DND-41 (cell line): Measurements from ENCODE around the gene UBQLN1.

Experiments used
- ATAC-seq: fragments of 200-7000 bp; cut with Tn5 transposase; 3 replicates; pipeline ENCODE4 v1.9.1; 2021; ENCODE audit warnings: low read depth; ENCODE audit not compliant: insufficient read depth
- DNase-seq: peaks from one replicate; pipeline ENCODE4 v3.0.0-alpha.2; 2020
- H2AFZ ChIP-seq: 2 replicates; pipeline ENCODE4 v1.6.0; 2012; ENCODE audit warnings: low read depth, low read length
- H3K27ac ChIP-seq: 2 replicates; pipeline ENCODE4 v1.5.1; 2012; ENCODE audit warnings: low read length, inconsistent platforms
- H3K27me3 ChIP-seq: fragments of 200-600 bp; sonication (generic); 2 replicates; pipeline ENCODE4 v1.6.0; 2012; ENCODE audit warnings: low read length, mild to moderate bottlenecking, inconsistent platforms; ENCODE audit not compliant: insufficient read depth, poor library complexity
- H3K36me3 ChIP-seq: 2 replicates; pipeline ENCODE4 v1.5.1; 2012; ENCODE audit warnings: low read length, inconsistent platforms; ENCODE audit not compliant: insufficient read depth
- H3K4me1 ChIP-seq: 2 replicates; pipeline ENCODE4 v1.5.1; 2012; ENCODE audit warnings: mild to moderate bottlenecking, low read length; ENCODE audit not compliant: insufficient read depth
- H3K4me2 ChIP-seq: 2 replicates; pipeline ENCODE4 v1.6.0; 2012; ENCODE audit warnings: mild to moderate bottlenecking, moderate library complexity, low read length, inconsistent platforms; ENCODE audit not compliant: insufficient read depth
- H3K4me3 ChIP-seq, 2 experiments: fragments of 200-600 bp in 1 of 2; shearing (Covaris generic) in 1 of 2; 2 replicates each; pipeline ENCODE4 v1.5.1; 2012 to 2016; ENCODE audit warnings: inconsistent platforms in 2 of 2, low read length in 2 of 2, mild to moderate bottlenecking in 2 of 2, low read depth in 1 of 2, moderate library complexity in 1 of 2
- H3K79me2 ChIP-seq: 2 replicates; pipeline ENCODE4 v1.6.0; 2012; ENCODE audit warnings: low read length, inconsistent platforms; ENCODE audit not compliant: insufficient read depth
- H3K9ac ChIP-seq: 2 replicates; pipeline ENCODE4 v1.6.0; 2012; ENCODE audit warnings: low read depth, mild to moderate bottlenecking, inconsistent platforms, low read length, moderate library complexity
- H3K9me3 ChIP-seq: 2 replicates; pipeline ENCODE4 v1.5.1; 2012; ENCODE audit warnings: low read length, moderate library complexity, mild to moderate bottlenecking, inconsistent platforms; ENCODE audit not compliant: insufficient read depth, severe bottlenecking
- H4K20me1 ChIP-seq: 2 replicates; pipeline ENCODE4 v1.6.0; 2012; ENCODE audit warnings: low read length; ENCODE audit not compliant: insufficient read depth
- EZH2 ChIP-seq: IDR thresholded peaks from 3 replicates; pipeline ENCODE4 v1.6.1; 2012; ENCODE audit warnings: borderline replicate concordance, low read depth, mild to moderate bottlenecking, moderate library complexity, low read length, inconsistent platforms; ENCODE audit not compliant: severe bottlenecking
- TF ChIP-seq, protein P1 (sequence below): IDR thresholded peaks from 2 replicates; pipeline ENCODE4 v1.5.1; 2012; ENCODE audit warnings: borderline replicate concordance, low read length, moderate library complexity, mild to moderate bottlenecking; ENCODE audit not compliant: poor library complexity, severe bottlenecking; ENCODE audit errors: extremely low read depth

The UBQLN1 gene

DNA sequence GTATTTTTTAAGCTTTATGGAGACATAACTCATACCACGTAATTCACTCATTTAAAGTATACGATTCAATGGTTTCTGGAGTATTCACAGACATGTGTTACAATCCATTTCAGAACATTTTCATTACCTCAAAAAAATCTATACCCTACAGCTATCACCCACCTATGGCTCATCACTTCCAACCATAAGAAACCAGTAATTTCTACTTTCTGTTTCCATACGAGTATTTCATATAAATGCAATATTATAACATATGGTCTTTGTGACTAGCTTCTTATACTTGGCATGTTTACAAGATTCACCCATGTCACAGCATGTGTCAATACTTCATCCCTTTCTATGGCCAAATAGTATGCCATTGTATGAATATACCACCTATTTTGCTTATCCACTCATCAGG is 18.8 kb downstream of the UBQLN1 start:
- Histone ChIP-seq H3K4me2 (no peak overlapping the region), H3K79me2 (peaks cover 98% of the 10 kb centered on the region), H3K9me3 (no peaks in the 10 kb centered on the region), H3K27ac (no peak overlapping the region), H4K20me1 (peaks cover 85% of the 10 kb centered on the region), H3K36me3 (peaks cover 10% of the 10 kb centered on the region; the same call in 1 of the 2 replicates), H3K9ac (no peak overlapping the region), H2AFZ (no peak overlapping the region), H3K4me1 (no peaks in the 10 kb centered on the region), H3K27me3 (no peaks in the 10 kb centered on the region), H3K4me3 (no peak overlapping the region)
- DNase-seq (no peak), ATAC-seq (no peak)
- no peak for TF ChIP-seq EZH2
- TF ChIP-seq, protein P1, sequence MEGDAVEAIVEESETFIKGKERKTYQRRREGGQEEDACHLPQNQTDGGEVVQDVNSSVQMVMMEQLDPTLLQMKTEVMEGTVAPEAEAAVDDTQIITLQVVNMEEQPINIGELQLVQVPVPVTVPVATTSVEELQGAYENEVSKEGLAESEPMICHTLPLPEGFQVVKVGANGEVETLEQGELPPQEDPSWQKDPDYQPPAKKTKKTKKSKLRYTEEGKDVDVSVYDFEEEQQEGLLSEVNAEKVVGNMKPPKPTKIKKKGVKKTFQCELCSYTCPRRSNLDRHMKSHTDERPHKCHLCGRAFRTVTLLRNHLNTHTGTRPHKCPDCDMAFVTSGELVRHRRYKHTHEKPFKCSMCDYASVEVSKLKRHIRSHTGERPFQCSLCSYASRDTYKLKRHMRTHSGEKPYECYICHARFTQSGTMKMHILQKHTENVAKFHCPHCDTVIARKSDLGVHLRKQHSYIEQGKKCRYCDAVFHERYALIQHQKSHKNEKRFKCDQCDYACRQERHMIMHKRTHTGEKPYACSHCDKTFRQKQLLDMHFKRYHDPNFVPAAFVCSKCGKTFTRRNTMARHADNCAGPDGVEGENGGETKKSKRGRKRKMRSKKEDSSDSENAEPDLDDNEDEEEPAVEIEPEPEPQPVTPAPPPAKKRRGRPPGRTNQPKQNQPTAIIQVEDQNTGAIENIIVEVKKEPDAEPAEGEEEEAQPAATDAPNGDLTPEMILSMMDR, result no peak

DNA sequence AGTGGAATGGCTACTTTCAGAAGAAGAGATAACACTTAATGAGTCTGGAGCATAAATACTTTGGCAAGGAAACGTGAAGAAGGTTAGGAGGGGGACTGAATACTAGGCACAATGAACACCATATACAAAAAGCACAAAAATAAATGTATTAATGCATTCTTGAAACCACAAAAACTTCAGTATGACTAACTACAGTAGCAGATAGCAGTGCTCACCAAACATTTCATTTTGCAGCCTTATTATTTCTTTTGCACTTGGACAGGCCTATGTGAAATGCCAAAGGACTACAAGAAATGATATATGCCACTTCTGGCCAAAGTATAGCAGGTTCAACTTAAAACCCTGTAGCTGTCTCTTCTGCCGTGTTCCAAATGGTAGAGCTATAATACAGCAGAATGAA is 26.3 kb downstream of the UBQLN1 start:
- no peak overlapping the region for H3K9ac ChIP-seq
- DNase-seq (no peak), ATAC-seq (no peak)
- H3K4me3 ChIP-seq, result no peak overlapping the region
- H3K79me2 ChIP-seq, result peaks cover 80% of the 10 kb centered on the region
- no peak overlapping the region for H3K27ac ChIP-seq
- peaks cover 62% of the 10 kb centered on the region for H3K36me3 ChIP-seq
- no peaks in the 10 kb centered on the region for H3K4me1 ChIP-seq
- H2AFZ ChIP-seq, result no peak overlapping the region
- H3K4me2 ChIP-seq, result no peak overlapping the region
- no peaks in the 10 kb centered on the region for H3K27me3 ChIP-seq
- no peak for TF ChIP-seq EZH2
- TF ChIP-seq, protein P1, result no peak
- no peaks in the 10 kb centered on the region for H3K9me3 ChIP-seq
- peaks cover 54% of the 10 kb centered on the region for H4K20me1 ChIP-seq

DNA sequence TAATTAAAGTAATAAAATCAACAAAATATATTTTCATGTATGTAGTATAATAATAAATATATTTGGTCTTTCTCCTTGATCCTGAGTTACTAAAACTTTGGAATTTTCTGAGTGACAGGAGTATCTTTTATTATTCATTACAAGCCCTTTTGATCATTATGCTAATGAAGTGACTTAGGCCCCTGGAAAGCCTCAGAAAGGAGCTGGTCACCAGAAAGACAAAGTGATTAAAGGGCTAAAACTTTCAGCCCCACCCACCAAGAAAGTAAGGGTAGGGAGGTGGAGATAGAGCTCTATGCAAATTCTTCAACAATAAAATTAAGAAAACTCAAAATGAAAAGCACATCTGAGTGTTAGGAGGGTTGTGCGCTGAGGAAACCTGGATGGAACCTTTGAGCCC is 27.5 kb downstream of the UBQLN1 start:
- TF ChIP-seq, protein P1, result no peak
- DNase-seq (no peak), ATAC-seq (no peak)
- H3K4me3 ChIP-seq, result no peak overlapping the region
- H3K9me3 ChIP-seq, result no peaks in the 10 kb centered on the region
- no peaks in the 10 kb centered on the region for H3K27me3 ChIP-seq
- peaks cover 43% of the 10 kb centered on the region; the same call in 1 of the 2 replicates for H4K20me1 ChIP-seq
- H3K4me1 ChIP-seq, result no peaks in the 10 kb centered on the region
- H3K36me3 ChIP-seq, result peaks cover 72% of the 10 kb centered on the region
- no peak overlapping the region for H3K9ac ChIP-seq
- H2AFZ ChIP-seq, result no peak overlapping the region
- no peak overlapping the region for H3K27ac ChIP-seq
- H3K79me2 ChIP-seq, result peaks cover 70% of the 10 kb centered on the region
- no peak overlapping the region for H3K4me2 ChIP-seq

DNA sequence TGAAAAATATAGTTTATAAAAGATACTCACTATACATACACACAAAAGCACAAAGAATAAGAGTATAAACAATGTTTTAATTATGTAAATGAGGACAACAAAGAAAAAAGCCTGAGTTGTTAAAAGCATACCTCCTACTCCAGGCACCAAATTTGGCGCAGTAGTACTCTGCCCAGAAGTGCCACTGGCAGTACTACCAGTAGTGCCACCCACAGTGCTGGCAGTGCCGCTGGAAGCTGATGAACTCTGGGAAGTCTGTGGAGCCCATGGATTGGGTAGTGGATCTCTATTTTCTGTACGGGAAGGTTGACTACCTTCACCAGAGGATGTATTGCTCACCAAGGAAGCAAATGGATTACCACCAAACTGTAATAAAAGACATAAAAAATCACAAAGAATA is 30.2 kb downstream of the UBQLN1 start:
- Histone ChIP-seq H3K36me3 (peaks cover 85% of the 10 kb centered on the region), H3K4me3 (no peak overlapping the region)
- ATAC-seq, result no peak

More for the DNA sequence above, 30.2 kb downstream of the UBQLN1 start:
- Histone ChIP-seq H3K9ac (no peak overlapping the region), H3K4me1 (no peaks in the 10 kb centered on the region), H3K9me3 (no peaks in the 10 kb centered on the region), H3K27me3 (no peaks in the 10 kb centered on the region), H4K20me1 (peaks cover 32% of the 10 kb centered on the region), H2AFZ (no peak overlapping the region), H3K79me2 (peaks cover 62% of the 10 kb centered on the region), H3K27ac (no peak overlapping the region), H3K4me2 (no peak overlapping the region)
- TF ChIP-seq, protein P1, result no peak
- TF ChIP-seq EZH2, result no peak
- DNase-seq, result no peak
